H1 (cell line): Measurements from ENCODE around the gene MRPS18C. TPM values are rescaled to one million over a fixed set of nuclear protein-coding genes. Genes with fewer than 3 reads are reported as not detected.

Experiments used
- CTCF ChIA-PET: fragments of 300-600 bp; sonication (Branson Sonifier 250); formaldehyde crosslinking; loops from one replicate; lab custom pipeline; 2021; ENCODE audit not compliant: partially characterized antibody; lab: Charles Lee
- POLR2A ChIA-PET: fragments of 300-600 bp; sonication (Branson Sonifier 250); formaldehyde crosslinking; loops from one replicate; lab custom pipeline; 2021; ENCODE audit warnings: inconsistent platforms; ENCODE audit not compliant: partially characterized antibody; lab: Charles Lee
- DNase-seq, 2 experiments: peaks; one replicate each; pipeline versions ENCODE4 v3.0.0 to v3.0.0-alpha.2; 2010 to 2022; ENCODE audit warnings: low spot score in 2 of 2, low read depth in 1 of 2, mixed read lengths in 1 of 2
- FAIRE-seq: peaks from 2 replicates; lab custom pipeline; 2011; peaks lifted over from hg19 to GRCh38; lab: Jason Lieb, UNC
- H2AFZ ChIP-seq: 2 replicates; pipeline ENCODE4 v1.8.1; 2012; ENCODE audit warnings: low read length, inconsistent platforms
- H2AK5ac ChIP-seq: 2 replicates; pipeline ENCODE4 v1.6.1; 2013; ENCODE audit warnings: low read depth, low read length
- H2BK120ac ChIP-seq: replicated peaks from 2 replicates; pipeline ENCODE3; 2013; ENCODE audit warnings: low read depth, low read length, inconsistent platforms
- H2BK12ac ChIP-seq: 2 replicates; pipeline ENCODE4 v1.6.1; 2013; ENCODE audit warnings: low read depth, low read length
- H2BK15ac ChIP-seq: 2 replicates; pipeline ENCODE4 v1.6.1; 2013; ENCODE audit warnings: low read length
- H2BK20ac ChIP-seq: 2 replicates; pipeline ENCODE4 v1.6.1; 2013; ENCODE audit warnings: low read length
- H2BK5ac ChIP-seq: 2 replicates; pipeline ENCODE4 v1.6.1; 2013; ENCODE audit warnings: low read depth, low read length
- H3K14ac ChIP-seq: 2 replicates; pipeline ENCODE4 v1.6.1; 2013; ENCODE audit warnings: inconsistent platforms; ENCODE audit not compliant: insufficient read length
- H3K18ac ChIP-seq: 2 replicates; pipeline ENCODE4 v1.6.1; 2013; ENCODE audit warnings: low read length; ENCODE audit errors: extremely low read depth
- H3K23ac ChIP-seq: 2 replicates; pipeline ENCODE4 v1.6.1; 2013; ENCODE audit warnings: inconsistent platforms; ENCODE audit not compliant: insufficient read length
- H3K23me2 ChIP-seq: 2 replicates; pipeline ENCODE4 v1.6.1; 2013; ENCODE audit warnings: low read depth, low read length
- H3K27ac ChIP-seq: 2 replicates; pipeline ENCODE4 v1.6.1; 2011; ENCODE audit warnings: low read depth, low read length, inconsistent platforms
- H3K27me3 ChIP-seq, 4 experiments: replicated peaks in 1 of 4; 1 replicate in 1 of 4; 2 replicates in 3 of 4; pipeline versions ENCODE4 v1.6.1 to v1.8.1; 2011 to 2013; ENCODE audit warnings: low read length in 3 of 4, mild to moderate bottlenecking in 3 of 4, inconsistent platforms in 2 of 4, mixed read lengths in 2 of 4, moderate library complexity in 1 of 4; ENCODE audit not compliant: control insufficient read depth in 3 of 4, insufficient read depth in 3 of 4; ENCODE audit errors: extremely low read depth in 1 of 4
- H3K36me3 ChIP-seq, 4 experiments: 2 replicates each; pipeline versions ENCODE4 v1.6.1 to v1.8.1; 2011 to 2013; ENCODE audit warnings: mild to moderate bottlenecking in 4 of 4, low read length in 3 of 4, moderate library complexity in 2 of 4, control low read depth in 1 of 4, inconsistent platforms in 1 of 4; ENCODE audit not compliant: insufficient read depth in 4 of 4, control insufficient read depth in 2 of 4
- H3K4ac ChIP-seq: replicated peaks from 2 replicates; pipeline ENCODE3; 2013; ENCODE audit warnings: low read length, low read depth, mixed read lengths, inconsistent platforms; ENCODE audit not compliant: insufficient read length
- H3K4me1 ChIP-seq, 4 experiments: replicated peaks in 1 of 4; 1 replicate in 1 of 4; 2 replicates in 3 of 4; pipeline versions ENCODE4 v1.6.1 to v1.8.1; 2011 to 2013; ENCODE audit warnings: low read length in 3 of 4, inconsistent platforms in 2 of 4, mixed read lengths in 1 of 4; ENCODE audit not compliant: insufficient read depth in 4 of 4, control insufficient read depth in 3 of 4
- H3K4me2 ChIP-seq, 2 experiments: 2 replicates each; pipeline versions ENCODE4 v1.6.1 to v1.8.1; 2011 to 2013; ENCODE audit warnings: low read depth in 2 of 2, low read length in 2 of 2, control low read depth in 1 of 2, inconsistent platforms in 1 of 2, mild to moderate bottlenecking in 1 of 2; ENCODE audit not compliant: insufficient read depth in 1 of 2
- H3K4me3 ChIP-seq, 4 experiments: fragments of 200-600, 300-600 bp in 1 of 4; sonication (generic), shearing (Covaris generic), sonication (Bioruptor Twin) in 1 of 4; 2 replicates each; pipeline versions ENCODE4 v1.5.1 to v1.8.1; 2011 to 2016; ENCODE audit warnings: low read length in 4 of 4, low read depth in 3 of 4, control low read depth in 2 of 4, inconsistent platforms in 2 of 4, mild to moderate bottlenecking in 2 of 4, mixed read lengths in 1 of 4, moderate library complexity in 1 of 4; ENCODE audit not compliant: insufficient read depth in 2 of 4; ENCODE audit errors: extremely low read depth in 1 of 4
- H3K56ac ChIP-seq: replicated peaks from 2 replicates; pipeline ENCODE3; 2013; ENCODE audit warnings: low read depth, mild to moderate bottlenecking, mixed read lengths, low read length, inconsistent platforms; ENCODE audit not compliant: insufficient read length
- H3K79me1 ChIP-seq: 2 replicates; pipeline ENCODE4 v1.6.1; 2013; ENCODE audit warnings: low read depth, low read length, control low read depth
- H3K79me2 ChIP-seq, 2 experiments: 2 replicates each; pipeline versions ENCODE4 v1.6.1 to v1.8.1; 2012 to 2013; ENCODE audit warnings: low read length in 2 of 2, mild to moderate bottlenecking in 2 of 2, inconsistent platforms in 1 of 2; ENCODE audit not compliant: insufficient read depth in 2 of 2, control insufficient read depth in 1 of 2
- H3K9ac ChIP-seq, 4 experiments: replicated peaks in 1 of 4; 1 replicate in 1 of 4; 2 replicates in 3 of 4; pipeline versions ENCODE4 v1.6.1 to v1.8.1; 2011 to 2013; ENCODE audit warnings: low read depth in 3 of 4, low read length in 3 of 4, control low read depth in 2 of 4, mild to moderate bottlenecking in 2 of 4, moderate library complexity in 2 of 4, inconsistent platforms in 1 of 4; ENCODE audit errors: extremely low read depth in 1 of 4
- H3K9me3 ChIP-seq, 2 experiments: 2 replicates each; pipeline versions ENCODE4 v1.6.1 to v1.8.1; 2012 to 2013; ENCODE audit warnings: mild to moderate bottlenecking in 2 of 2, moderate library complexity in 2 of 2, control low read depth in 1 of 2, inconsistent platforms in 1 of 2, low read depth in 1 of 2, low read length in 1 of 2, mixed read lengths in 1 of 2; ENCODE audit not compliant: insufficient read depth in 2 of 2
- H4K20me1 ChIP-seq, 2 experiments: replicated peaks in 1 of 2; 2 replicates each; pipeline versions ENCODE3 to v1.8.1; 2011 to 2013; ENCODE audit warnings: inconsistent platforms in 2 of 2, low read length in 2 of 2, mild to moderate bottlenecking in 1 of 2; ENCODE audit not compliant: insufficient read depth in 2 of 2, control insufficient read depth in 1 of 2
- H4K5ac ChIP-seq: 2 replicates; pipeline ENCODE4 v1.6.1; 2013; ENCODE audit warnings: low read length, low read depth, mixed read lengths, inconsistent platforms; ENCODE audit not compliant: insufficient read length
- H4K8ac ChIP-seq: 2 replicates; pipeline ENCODE4 v1.8.0; 2013; ENCODE audit warnings: mild to moderate bottlenecking, moderate library complexity, low read length, inconsistent platforms; ENCODE audit not compliant: insufficient read depth; ENCODE audit errors: extremely low read depth
- H4K91ac ChIP-seq: replicated peaks from 2 replicates; pipeline ENCODE3; 2013; ENCODE audit warnings: low read length, mixed read lengths, inconsistent platforms; ENCODE audit not compliant: insufficient read length
- CBX8 ChIP-seq: fragments of 300-800, 300-1000 bp; sonication (generic); IDR thresholded peaks from 2 replicates; pipeline ENCODE4 v1.7.1; 2016; ENCODE audit warnings: low read depth, low read length, borderline replicate concordance
- EZH2 ChIP-seq: fragments of 200-600 bp; sonication (generic); IDR thresholded peaks from 2 replicates; pipeline ENCODE4 v1.7.1; 2012; ENCODE audit warnings: low read depth, mild to moderate bottlenecking, moderate library complexity, low read length, inconsistent platforms; ENCODE audit not compliant: severe bottlenecking
- HDAC2 ChIP-seq, 2 experiments: fragments of 300-600 bp in 1 of 2; sonication (generic) in 1 of 2; IDR thresholded peaks; 2 replicates each; pipeline ENCODE4 v1.6.1; 2011 to 2012; ENCODE audit warnings: low read depth in 2 of 2, low read length in 2 of 2, mild to moderate bottlenecking in 2 of 2, moderate library complexity in 2 of 2, borderline replicate concordance in 1 of 2, inconsistent platforms in 1 of 2
- KDM5A ChIP-seq: fragments of 200-600 bp; IDR thresholded peaks from 2 replicates; pipeline ENCODE4 v1.7.1; 2012; ENCODE audit warnings: mild to moderate bottlenecking, low read length, inconsistent platforms, mixed read lengths
- RFX5 ChIP-seq: IDR thresholded peaks from 2 replicates; pipeline ENCODE4 v1.6.1; 2011; ENCODE audit warnings: low read depth, low read length, improper control_type of control experiment, borderline replicate concordance
- RXRA ChIP-seq: IDR thresholded peaks from 2 replicates; pipeline ENCODE4 v1.6.1; 2011; ENCODE audit warnings: low read depth, mild to moderate bottlenecking, low read length, moderate library complexity; ENCODE audit not compliant: insufficient read depth
- TEAD4 ChIP-seq: IDR thresholded peaks from 2 replicates; pipeline ENCODE4 v1.6.1; 2012; ENCODE audit warnings: low read depth, low read length, inconsistent platforms, mixed read lengths
- WGBS, 2 experiments: shearing (Covaris generic) in 1 of 2; methylation state at CpG; one replicate each; pipeline versions ENCODE4 v1.1.6 to v1.1.7; 2013 to 2015; ENCODE audit warnings: low lambda C conversion rate in 2 of 2, mixed read lengths in 2 of 2, inconsistent platforms in 1 of 2, low coverage in 1 of 2, missing lambda C conversion rate in 1 of 2; ENCODE audit not compliant: insufficient replicate concordance in 2 of 2, insufficient coverage in 1 of 2, insufficient read length in 1 of 2; ENCODE audit errors: extremely low coverage in 1 of 2, missing lambda C conversion rate in 1 of 2; 5-methylcytosine and 5-hydroxymethylcytosine counted together
- polyA plus RNA-seq, 7 experiments: library from polyadenylated mRNA; depleted of rRNA in 3 of 7; stranded (reverse) in 5 of 7; unstranded in 2 of 7; fragments of >200 nt in 5 of 7; fragments of 200-250 nt in 2 of 7; gene quantifications; 1 replicate in 5 of 7; 2 replicates in 1 of 7; 4 replicates in 1 of 7; pipeline versions ENCODE4 v1.2.1 to v1.2.3, GENCODE V29; 2011 to 2013; ENCODE audit warnings: missing spikeins in 2 of 7, mixed read lengths in 2 of 7
- total RNA-seq: library from RNA; stranded (reverse); fragmentation: NEBNext Ultra II Directional; extraction: Animal tissue kit (Norgen Biotek cat#: 25700); gene quantifications from 2 replicates; pipeline ENCODE4 v1.2.1, GENCODE V29; 2021

The MRPS18C gene
- total and polyA plus RNA-seq, 2 of the 8 experiments (the other 6 are each of a cell fraction or from before 2014, with no cell fraction given), result 22.6 to 50.3 TPM

DNA sequence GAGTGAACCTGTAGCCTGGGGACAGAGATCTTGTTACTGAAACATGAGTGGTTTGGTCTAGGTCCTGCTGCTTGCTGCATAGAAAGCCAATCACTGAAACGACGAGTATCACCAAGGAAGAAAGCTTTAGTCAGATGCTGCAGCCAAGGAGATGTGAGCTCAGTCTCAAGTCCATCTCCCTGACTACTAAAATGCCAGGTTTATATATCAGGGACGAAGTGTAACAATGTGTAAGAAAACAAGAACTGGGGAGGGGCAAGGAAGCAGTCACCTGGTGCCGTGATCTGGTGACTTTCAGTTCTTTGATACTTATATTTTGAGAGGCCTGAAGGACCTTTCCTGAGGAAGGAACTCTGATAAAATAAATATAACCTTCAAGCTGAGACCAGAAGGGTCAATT is 48.6 kb downstream of the MRPS18C start:
- Histone ChIP-seq H2BK12ac (no peak overlapping the region), H3K79me1 (no peaks in the 10 kb centered on the region), H4K91ac (no peak overlapping the region), H3K56ac (no peak overlapping the region), H3K9me3 (no peaks in the 10 kb centered on the region), H3K4me3 (no peak overlapping the region), H2BK15ac (no peak overlapping the region), H2BK120ac (no peak overlapping the region), H4K20me1 (no peaks in the 10 kb centered on the region), H3K4me2 (no peak overlapping the region), H3K14ac (no peak overlapping the region), H3K9ac (no peak overlapping the region; a peak in 1 of 7 replicates), H3K4ac (no peak overlapping the region), H2BK20ac (no peak overlapping the region), H3K27me3 (no peaks in the 10 kb centered on the region), H3K4me1 (no peaks in the 10 kb centered on the region), H3K79me2 (no peaks in the 10 kb centered on the region), H4K5ac (no peak overlapping the region), H3K23ac (no peak overlapping the region), H4K8ac (no peak overlapping the region), H2AK5ac (no peak overlapping the region), H3K36me3 (no peaks in the 10 kb centered on the region), H3K27ac (no peak overlapping the region), H3K18ac (no peak overlapping the region), H3K23me2 (no peaks in the 10 kb centered on the region), H2AFZ (peak overlapping the region; percentile 94), H2BK5ac (no peak overlapping the region)
- WGBS, 2 experiments, result 78% methylated on average over 4 of the region's 4 CpGs; no CpG with 5 or more reads in 1 of the 2 experiments
- FAIRE-seq (no peak), DNase-seq (no peak)
- ChIA-PET CTCF (interaction anchor here (0.6 to 2.3 kb wide), 5 partner anchors 13 to 1457 kb away, joined by 3 to 10 read pairs (median 3); no protein-coding TSS in a partner anchor), POLR2A (no interaction called here)
- TF ChIP-seq CBX8 (no peak), RXRA (no peak), RFX5 (no peak), HDAC2 (IDR thresholded peaks at IDR 0.05; ENCODE audit: borderline replicate concordance in 1 of 2, low read depth in 2 of 2, low read length in 2 of 2) (no peak), EZH2 (no peak), TEAD4 (no peak), KDM5A (no peak)
